Measurements from ENCODE around the gene SLC4A3.
A peak's percentile ranks its signal among the peaks of the same experiment; 100 is the strongest.

SLC4A3 gene

DNA sequence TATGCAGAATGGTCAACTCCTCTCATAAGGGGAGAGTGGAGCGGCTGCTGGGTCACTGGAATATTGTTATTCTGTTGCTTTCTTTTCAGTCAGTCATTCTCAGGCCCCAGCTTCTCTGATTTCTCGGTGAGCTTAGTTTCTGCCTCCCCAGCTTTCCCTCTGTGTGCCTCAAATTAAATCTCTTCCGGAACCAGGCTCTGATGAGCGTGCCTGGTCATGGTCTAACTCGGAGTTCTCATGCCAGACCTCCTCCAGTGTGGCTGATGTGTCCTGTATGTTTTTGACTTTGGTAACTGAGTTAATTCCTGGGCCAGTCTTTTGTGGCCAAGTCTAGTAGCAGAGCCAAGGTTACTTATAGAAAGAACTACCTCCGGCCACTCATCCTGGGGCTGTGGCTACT lies 34.7 kb upstream of the SLC4A3 start:
- H3K4me3 ChIP-seq (ENCODE audit: low read depth, low read length), result no peak overlapping the region
- DNase-seq, result no peak
- no peaks in the 10 kb centered on the region for H3K9me3 ChIP-seq (ENCODE audit: severe bottlenecking)

DNA sequence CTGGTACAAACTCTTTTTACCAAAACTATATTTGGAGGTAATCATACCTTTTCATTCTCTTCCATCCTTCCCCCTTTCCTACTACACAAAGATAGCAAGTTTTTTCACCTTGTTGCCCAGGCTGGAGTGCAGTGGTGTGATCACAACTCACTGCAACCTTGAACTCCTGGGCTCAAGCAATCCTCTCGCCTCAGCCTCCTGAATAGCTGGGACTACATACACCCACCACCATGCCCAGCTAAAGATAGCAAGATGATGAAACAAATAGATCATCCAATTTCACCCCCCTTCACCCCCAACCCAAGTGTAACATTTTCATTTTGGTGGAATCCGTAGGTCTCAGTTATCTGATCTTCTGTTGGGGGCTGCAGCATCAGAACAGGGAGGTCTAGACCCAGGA lies 34.3 kb upstream of the SLC4A3 start:
- Histone ChIP-seq H3K36me3 (no peaks in the 10 kb centered on the region), H3K27me3 (ENCODE audit: insufficient read depth, low read depth, severe bottlenecking) (no peaks in the 10 kb centered on the region), H3K9me3 (ENCODE audit: severe bottlenecking) (no peaks in the 10 kb centered on the region), H3K27ac (no peak overlapping the region), H3K4me3 (ENCODE audit: low read depth, low read length) (no peak overlapping the region)
- DNase-seq, result no peak
- TF ChIP-seq, protein P1, sequence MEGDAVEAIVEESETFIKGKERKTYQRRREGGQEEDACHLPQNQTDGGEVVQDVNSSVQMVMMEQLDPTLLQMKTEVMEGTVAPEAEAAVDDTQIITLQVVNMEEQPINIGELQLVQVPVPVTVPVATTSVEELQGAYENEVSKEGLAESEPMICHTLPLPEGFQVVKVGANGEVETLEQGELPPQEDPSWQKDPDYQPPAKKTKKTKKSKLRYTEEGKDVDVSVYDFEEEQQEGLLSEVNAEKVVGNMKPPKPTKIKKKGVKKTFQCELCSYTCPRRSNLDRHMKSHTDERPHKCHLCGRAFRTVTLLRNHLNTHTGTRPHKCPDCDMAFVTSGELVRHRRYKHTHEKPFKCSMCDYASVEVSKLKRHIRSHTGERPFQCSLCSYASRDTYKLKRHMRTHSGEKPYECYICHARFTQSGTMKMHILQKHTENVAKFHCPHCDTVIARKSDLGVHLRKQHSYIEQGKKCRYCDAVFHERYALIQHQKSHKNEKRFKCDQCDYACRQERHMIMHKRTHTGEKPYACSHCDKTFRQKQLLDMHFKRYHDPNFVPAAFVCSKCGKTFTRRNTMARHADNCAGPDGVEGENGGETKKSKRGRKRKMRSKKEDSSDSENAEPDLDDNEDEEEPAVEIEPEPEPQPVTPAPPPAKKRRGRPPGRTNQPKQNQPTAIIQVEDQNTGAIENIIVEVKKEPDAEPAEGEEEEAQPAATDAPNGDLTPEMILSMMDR (IDR thresholded peaks at IDR 0.05; ENCODE audit: low read depth, low read length), result no peak

More for the DNA sequence above, 34.7 kb upstream of the SLC4A3 start:
- Histone ChIP-seq H3K36me3 (no peaks in the 10 kb centered on the region), H3K27ac (no peak overlapping the region), H3K27me3 (ENCODE audit: insufficient read depth, low read depth, severe bottlenecking) (no peaks in the 10 kb centered on the region)
- TF ChIP-seq, protein P1 (IDR thresholded peaks at IDR 0.05; ENCODE audit: low read depth, low read length), result no peak

DNA sequence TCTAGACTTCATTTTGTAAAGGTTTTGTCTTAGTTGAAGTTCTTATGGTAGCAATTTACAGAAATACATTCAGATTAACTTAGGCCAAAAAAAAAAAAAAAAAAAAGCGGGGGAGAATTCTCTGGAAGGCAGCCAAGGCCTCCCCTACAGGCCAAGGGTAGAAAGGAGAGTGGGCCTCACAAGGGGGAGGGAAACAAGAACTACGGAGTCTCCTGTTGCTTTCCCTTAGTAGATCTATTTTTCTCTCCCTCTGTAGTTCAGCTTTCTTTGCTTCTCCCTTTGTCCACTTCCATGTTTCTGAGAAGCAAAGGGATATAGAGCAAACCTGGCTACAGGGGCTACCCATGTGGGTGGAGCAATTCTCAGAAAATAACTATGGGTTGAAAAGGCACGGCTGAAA lies 32.2 kb upstream of the SLC4A3 start:
- H3K27ac ChIP-seq, result no peak overlapping the region
- DNase-seq, result no peak
- no peaks in the 10 kb centered on the region for H3K27me3 ChIP-seq (ENCODE audit: insufficient read depth, low read depth, severe bottlenecking)
- TF ChIP-seq, protein P1 (IDR thresholded peaks at IDR 0.05; ENCODE audit: low read depth, low read length), result no peak
- H3K4me3 ChIP-seq (ENCODE audit: low read depth, low read length), result no peak overlapping the region
- no peaks in the 10 kb centered on the region for H3K9me3 ChIP-seq (ENCODE audit: severe bottlenecking)
- H3K36me3 ChIP-seq, result no peaks in the 10 kb centered on the region

DNA sequence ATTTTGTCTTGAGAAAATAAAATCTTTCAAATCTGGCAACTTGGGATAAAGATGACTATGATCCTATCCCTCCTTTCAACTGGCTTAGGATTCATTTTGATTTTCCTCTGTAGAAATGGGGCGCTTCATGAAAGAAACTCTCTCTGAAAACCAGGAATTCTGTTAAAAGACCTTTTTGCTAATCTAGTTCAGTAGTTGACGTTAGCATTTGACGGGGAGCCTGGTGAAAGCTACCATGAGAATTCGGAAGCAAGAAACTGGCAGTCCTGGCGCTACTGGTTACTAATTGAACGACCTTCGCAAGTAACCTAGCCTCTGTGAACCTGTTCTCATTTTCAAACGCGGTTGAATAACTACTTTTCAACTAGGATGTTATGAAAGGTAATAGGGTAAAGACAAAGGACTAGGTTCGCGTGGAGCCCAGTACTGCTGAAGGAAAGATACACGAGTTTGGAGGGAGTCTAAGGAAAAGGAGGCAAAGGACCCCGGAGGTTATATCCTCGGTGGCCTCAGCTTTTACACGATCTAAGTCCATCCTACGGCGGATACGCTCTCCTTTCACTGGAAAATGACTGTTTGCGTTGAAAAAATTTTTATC lies 30.4 kb upstream of the SLC4A3 start:
- TF ChIP-seq, protein P1 (IDR thresholded peaks at IDR 0.05; ENCODE audit: low read depth, low read length), result no peak
- DNase-seq, result no peak
- Histone ChIP-seq H3K27ac (peak overlapping the region; percentile 79), H3K36me3 (no peaks in the 10 kb centered on the region), H3K27me3 (ENCODE audit: insufficient read depth, low read depth, severe bottlenecking) (no peaks in the 10 kb centered on the region), H3K4me3 (ENCODE audit: low read depth, low read length) (peak overlapping the region; percentile 71), H3K9me3 (ENCODE audit: severe bottlenecking) (no peaks in the 10 kb centered on the region)

DNA sequence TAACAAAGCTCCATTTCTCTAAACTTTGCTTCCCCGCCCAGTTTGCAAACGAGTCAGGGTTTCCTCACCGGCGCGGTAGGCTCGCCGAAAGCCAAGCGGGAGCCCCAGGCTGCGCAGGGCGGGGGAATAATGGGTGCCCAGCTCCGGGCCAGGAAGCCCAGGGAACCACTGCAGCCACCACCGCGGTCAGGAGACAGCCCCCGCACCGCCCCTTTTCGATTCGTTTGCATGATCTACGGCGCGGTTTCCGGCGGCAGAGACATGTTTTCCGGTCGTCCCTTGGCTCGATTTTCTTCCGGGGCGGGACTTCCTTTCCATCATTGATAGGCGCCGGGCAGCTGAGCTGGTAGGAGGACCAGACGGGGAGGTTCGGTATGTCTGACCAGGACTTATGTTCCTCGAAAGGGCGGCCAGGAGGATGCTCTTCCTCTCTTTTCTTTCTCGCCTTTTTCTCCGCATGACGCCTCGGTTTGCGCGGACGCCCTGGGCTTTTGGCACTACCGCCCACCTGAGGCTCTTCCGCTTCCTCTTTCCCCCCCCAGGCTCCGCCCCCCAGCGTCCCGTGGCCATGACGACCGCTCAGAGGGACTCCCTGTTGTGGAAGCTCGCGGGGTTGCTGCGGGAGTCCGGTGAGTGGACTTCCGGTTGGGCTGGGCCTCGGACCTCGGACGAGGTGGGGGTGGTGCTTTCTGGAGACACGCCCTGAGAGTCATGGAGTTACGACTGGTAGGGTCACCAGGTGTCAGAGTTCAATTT lies 29.7 kb upstream of the SLC4A3 start, which contains the start of gene STK11IP:
Gene STK11IP, plus strand, starts transcription at position 306 of the 756 bp plus-strand sequence. Its CDS starts 263 bp downstream, at position 569.
- peak within 1 kb of the TSS; percentile 79 for H3K27ac ChIP-seq
- peak within 1 kb of the TSS; percentile 71 for H3K4me3 ChIP-seq (ENCODE audit: low read depth, low read length)
- no peaks in the 10 kb centered on the region for H3K9me3 ChIP-seq (ENCODE audit: severe bottlenecking)
- TF ChIP-seq, protein P1 (IDR thresholded peaks at IDR 0.05; ENCODE audit: low read depth, low read length), result no peak
- no peaks in the 10 kb centered on the region for H3K36me3 ChIP-seq
- peak; percentile 97 for DNase-seq
- no peaks in the 10 kb centered on the region for H3K27me3 ChIP-seq (ENCODE audit: insufficient read depth, low read depth, severe bottlenecking)
